ENCODE measurements around the gene KIR2DL4. TPM values are rescaled to one million over a fixed set of nuclear protein-coding genes. Genes with fewer than 3 reads are reported as not detected.
"Not testable (repeated sequence)": the region's sequence is repeated elsewhere in the genome, so short reads cannot be mapped to it uniquely, and the experiment has no call there.

KIR2DL4 gene
- total RNA-seq, 6 experiments from 2014 or later: not detected

GRCh38 chr19:54817670-54818536 is 14.5 kb downstream of the KIR2DL4 start:
- Mint-ChIP-seq H3K4me1 (ENCODE audit: low read depth) (no peaks in the 10 kb centered on the region), H3K9me3 (peaks cover 32% of the 10 kb centered on the region), H3K4me3 (no peak overlapping the region), H3K27ac (no peak overlapping the region), H3K36me3 (ENCODE audit: low read depth) (0 out of 2 replicates have a peak, but pooled peaks cover 4% of the 10 kb centered on the region), H3K27me3 (ENCODE audit: insufficient read depth) (peaks cover 1% of the 10 kb centered on the region)
- DNase-seq: no peak
- no peak for TF ChIP-seq CTCF (IDR thresholded peaks at IDR 0.05)

- H3K9me3 Mint-ChIP-seq: peaks cover 25% of the 10 kb centered on the region
- DNase-seq; H3K36me3 Mint-ChIP-seq (ENCODE audit: low read depth); H3K4me1 Mint-ChIP-seq (ENCODE audit: low read depth); H3K27ac Mint-ChIP-seq; H3K4me3 Mint-ChIP-seq; H3K27me3 Mint-ChIP-seq (ENCODE audit: insufficient read depth): not testable (repeated sequence)
Observed at GRCh38 chr19:54824416-54824815, 21.0 kb downstream of the KIR2DL4 start.

- H3K27ac Mint-ChIP-seq; H3K27me3 Mint-ChIP-seq (ENCODE audit: insufficient read depth); H3K4me1 Mint-ChIP-seq (ENCODE audit: low read depth); DNase-seq; H3K4me3 Mint-ChIP-seq: not testable (repeated sequence)
- peaks cover 10% of the 10 kb centered on the region for H3K36me3 Mint-ChIP-seq (ENCODE audit: low read depth)
- peaks cover 31% of the 10 kb centered on the region for H3K9me3 Mint-ChIP-seq
Observed at GRCh38 chr19:54825326-54825725, 21.9 kb downstream of the KIR2DL4 start.

DNA sequence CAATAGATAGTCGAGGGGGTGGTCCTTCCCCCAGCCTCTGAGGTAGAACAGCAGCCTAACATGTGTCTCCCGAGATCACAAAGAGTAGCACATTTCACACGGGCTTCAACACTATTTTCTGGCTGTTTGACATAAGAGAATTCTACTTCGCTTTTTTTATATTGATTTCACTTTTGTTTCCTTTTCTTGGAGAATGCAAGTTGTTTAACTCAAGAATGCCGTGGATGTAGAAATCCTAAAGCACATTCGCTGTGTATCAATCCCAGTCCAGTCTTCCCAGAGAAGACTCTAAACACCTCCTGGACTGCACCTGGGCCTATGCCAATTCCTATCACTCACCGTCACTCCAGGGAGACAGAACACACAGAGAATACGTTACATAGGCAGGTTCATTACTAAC is 24.7 kb downstream of the KIR2DL4 start:
- DNase-seq; H3K27me3 Mint-ChIP-seq (ENCODE audit: insufficient read depth); H3K4me1 Mint-ChIP-seq (ENCODE audit: low read depth); H3K4me3 Mint-ChIP-seq; H3K27ac Mint-ChIP-seq: not testable (repeated sequence)
- Mint-ChIP-seq H3K36me3 (ENCODE audit: low read depth) (peaks cover 15% of the 10 kb centered on the region), H3K9me3 (peaks cover 39% of the 10 kb centered on the region)

GRCh38 chr19:54832496-54832895 is 29.1 kb downstream of the KIR2DL4 start, which contains the start of gene KIR2DS4:
Gene KIR2DS4, plus strand, starts transcription at chr19:54832676.
- H3K36me3 Mint-ChIP-seq (ENCODE audit: low read depth); H3K27me3 Mint-ChIP-seq (ENCODE audit: insufficient read depth); H3K27ac Mint-ChIP-seq; DNase-seq; H3K4me3 Mint-ChIP-seq; H3K4me1 Mint-ChIP-seq (ENCODE audit: low read depth): not testable (repeated sequence)
- H3K9me3 Mint-ChIP-seq: peaks cover 44% of the 10 kb centered on the region

GRCh38 chr19:54835126-54835525 is 31.7 kb downstream of the KIR2DL4 start:
- H3K27me3 Mint-ChIP-seq (ENCODE audit: insufficient read depth); H3K36me3 Mint-ChIP-seq (ENCODE audit: low read depth); DNase-seq; H3K4me1 Mint-ChIP-seq (ENCODE audit: low read depth); H3K27ac Mint-ChIP-seq; H3K4me3 Mint-ChIP-seq: not testable (repeated sequence)
- H3K9me3 Mint-ChIP-seq: peaks cover 44% of the 10 kb centered on the region

DNA sequence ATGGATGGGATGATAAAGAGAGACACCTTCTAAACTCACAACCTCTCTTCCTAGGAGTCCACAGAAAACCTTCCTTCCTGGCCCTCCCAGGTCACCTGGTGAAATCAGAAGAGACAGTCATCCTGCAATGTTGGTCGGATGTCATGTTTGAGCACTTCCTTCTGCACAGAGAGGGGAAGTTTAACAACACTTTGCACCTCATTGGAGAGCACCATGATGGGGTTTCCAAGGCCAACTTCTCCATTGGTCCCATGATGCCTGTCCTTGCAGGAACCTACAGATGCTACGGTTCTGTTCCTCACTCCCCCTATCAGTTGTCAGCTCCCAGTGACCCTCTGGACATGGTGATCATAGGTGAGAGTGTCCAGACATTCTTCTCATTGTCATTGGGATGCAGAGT is 34.1 kb downstream of the KIR2DL4 start:
- H3K4me1 Mint-ChIP-seq (ENCODE audit: low read depth); H3K27me3 Mint-ChIP-seq (ENCODE audit: insufficient read depth); DNase-seq; H3K27ac Mint-ChIP-seq; H3K36me3 Mint-ChIP-seq (ENCODE audit: low read depth); H3K4me3 Mint-ChIP-seq: not testable (repeated sequence)
- peaks cover 41% of the 10 kb centered on the region for H3K9me3 Mint-ChIP-seq

DNA sequence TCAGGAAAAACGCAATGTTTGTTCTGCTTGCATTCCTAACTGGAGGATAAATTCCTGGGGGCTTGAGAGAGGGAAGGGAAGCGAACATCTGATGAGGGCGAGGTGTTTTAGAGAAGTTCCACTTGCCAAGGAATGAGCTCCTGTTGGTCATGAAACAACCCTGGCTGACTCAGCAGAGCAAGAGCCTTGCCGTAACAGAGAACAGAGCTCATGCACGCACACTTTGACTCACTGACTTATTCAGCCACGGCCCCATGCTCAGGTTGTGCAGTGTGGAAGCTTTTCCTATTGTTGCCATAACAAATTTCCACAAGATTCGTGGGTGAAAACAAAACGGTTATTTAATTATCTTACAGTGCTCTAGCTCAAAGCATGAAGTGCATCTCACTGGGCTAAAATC is 39.8 kb downstream of the KIR2DL4 start:
- not testable (repeated sequence) for H3K27me3 Mint-ChIP-seq (ENCODE audit: insufficient read depth); H3K4me1 Mint-ChIP-seq (ENCODE audit: low read depth); H3K36me3 Mint-ChIP-seq (ENCODE audit: low read depth); DNase-seq; H3K4me3 Mint-ChIP-seq; H3K27ac Mint-ChIP-seq
- H3K9me3 Mint-ChIP-seq: peaks cover 53% of the 10 kb centered on the region

DNA sequence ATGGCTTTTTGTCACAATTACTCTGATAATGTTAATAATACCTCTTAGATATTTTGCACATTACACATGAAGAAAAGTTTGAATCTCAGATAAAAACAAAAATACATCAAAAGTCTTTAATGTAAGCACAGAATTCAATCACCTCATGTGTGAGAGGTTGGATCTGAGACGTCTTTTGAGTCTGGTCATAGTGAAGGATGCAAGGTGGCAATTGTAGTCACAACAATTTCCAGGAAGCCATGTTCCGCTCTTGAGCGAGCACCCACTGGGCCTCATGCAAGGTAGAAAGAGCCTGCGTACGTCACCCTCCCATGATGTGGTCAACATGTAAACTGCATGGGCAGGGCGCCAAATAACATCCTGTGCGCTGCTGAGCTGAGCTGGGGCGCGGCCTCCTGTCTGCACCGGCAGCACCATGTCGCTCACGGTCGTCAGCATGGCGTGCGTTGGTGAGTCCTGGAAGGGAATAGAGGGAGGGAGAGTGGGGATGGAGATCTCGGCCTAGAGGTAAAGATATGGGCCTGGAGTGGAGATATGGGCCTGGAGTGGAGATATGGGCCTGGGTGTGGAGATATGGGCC is 46.7 kb downstream of the KIR2DL4 start, which contains the start of gene KIR3DL2:
KIR3DL2 (plus strand) TSS at position 383 of the 580 bp plus-strand sequence; CDS start at position 416, 33 bp downstream.
- not testable (repeated sequence) for H3K27me3 Mint-ChIP-seq (ENCODE audit: insufficient read depth); H3K27ac Mint-ChIP-seq; DNase-seq; H3K4me3 Mint-ChIP-seq; H3K4me1 Mint-ChIP-seq (ENCODE audit: low read depth)
- Mint-ChIP-seq H3K36me3 (ENCODE audit: low read depth) (peaks cover 17% of the 10 kb centered on the region), H3K9me3 (peaks cover 85% of the 10 kb centered on the region)
